NCI-H1105 treated with DMSO at 0.1 percent for 48 hours (cell line): ENCODE results near the gene CHST3.

Experiments
- DNase-seq: peaks from one replicate; lab custom pipeline; 2025; lab: John Stamatoyannopoulos, UW

The CHST3 gene

GRCh38 chr10:72056932-72057751, 92.9 kb downstream of the CHST3 start:
- no peak for DNase-seq

- no peak for DNase-seq
These were observed 94.2 kb downstream of the CHST3 start for GRCh38 chr10:72058347-72058898.

GRCh38 chr10:72058989-72059842, 95.0 kb downstream of the CHST3 start:
- DNase-seq, result no peak

- DNase-seq, result no peak
These were observed 95.9 kb downstream of the CHST3 start for GRCh38 chr10:72059843-72060822.

- DNase-seq, result no peak
These were observed 97.3 kb downstream of the CHST3 start for GRCh38 chr10:72061491-72061890.

- DNase-seq, result no peak
These were observed 97.7 kb downstream of the CHST3 start for GRCh38 chr10:72061930-72062329.

GRCh38 chr10:72062382-72062781, 98.2 kb downstream of the CHST3 start:
- no peak for DNase-seq
